ENCODE results near the gene ZBTB8A.
"Not testable (repeated sequence)": the region's sequence is repeated elsewhere in the genome, so short reads cannot be mapped to it uniquely, and the experiment has no call there.

ZBTB8A gene

DNA sequence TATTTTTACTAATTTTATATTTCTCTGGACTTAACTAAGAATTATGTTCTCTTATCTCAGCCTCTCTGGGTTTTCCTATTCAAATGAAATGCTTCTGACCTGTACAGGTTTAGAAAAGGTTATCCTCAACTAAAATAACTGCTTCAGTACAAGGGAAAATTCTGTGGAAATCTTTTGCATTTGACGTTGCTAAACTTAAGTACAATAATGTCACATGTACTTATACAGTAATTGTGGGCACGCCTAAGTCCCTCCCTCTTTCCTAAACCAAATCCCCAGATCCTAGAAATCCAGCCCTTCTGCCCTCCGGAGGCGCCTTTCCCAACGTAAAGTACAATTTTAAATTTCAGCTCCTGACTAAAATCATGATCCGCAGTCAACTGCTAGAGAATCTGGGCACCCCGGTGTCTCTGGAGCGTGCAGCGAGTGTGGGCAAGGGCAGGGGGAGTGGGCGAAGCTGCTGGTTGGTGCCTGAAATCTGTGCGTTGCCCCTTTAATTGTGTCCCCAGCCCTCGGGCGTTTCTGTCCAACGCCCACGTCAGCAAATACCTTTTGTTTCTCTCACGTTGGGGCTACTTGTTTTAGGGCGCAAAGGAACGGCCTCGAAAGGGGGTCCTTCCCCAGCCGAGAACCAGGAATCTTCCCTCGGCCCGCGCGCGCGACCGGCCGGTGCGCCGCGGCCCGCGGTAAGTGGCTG is at the start of gene ZBTB8A:
TSS of gene ZBTB8A (plus strand) at position 541 of the 697 bp plus-strand sequence. CDS start 53,505 bp downstream, outside the sequence.
- peak; percentile 58 for DNase-seq

- DNase-seq = no peak
These were observed 49.3 kb upstream of the ZBTB8A start for GRCh38 chr1:32489774-32490454.

GRCh38 chr1:32491386-32491785 is 47.8 kb upstream of the ZBTB8A start:
- no peak for DNase-seq

DNA sequence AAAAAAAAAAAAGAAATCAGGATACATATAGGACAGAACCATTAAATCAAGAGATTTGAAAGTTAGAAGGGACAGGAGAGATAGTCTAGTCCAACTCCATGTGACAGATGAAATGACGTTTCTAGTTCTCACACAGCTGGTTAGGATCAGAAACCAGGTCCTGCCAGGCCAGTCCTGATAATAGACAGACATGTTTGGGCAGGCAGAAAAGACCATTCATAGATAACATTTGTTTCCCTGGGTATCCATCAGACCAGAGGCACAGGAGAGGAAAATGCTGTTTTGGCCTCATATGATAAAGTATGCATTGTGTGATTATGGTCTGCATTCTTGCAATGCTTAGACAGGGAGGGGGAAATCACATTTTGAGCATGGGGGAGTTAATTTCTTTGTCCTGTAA is 45.0 kb upstream of the ZBTB8A start:
- no peak for DNase-seq

- no peak for DNase-seq
These were observed 44.4 kb upstream of the ZBTB8A start for GRCh38 chr1:32494711-32495337.

DNA sequence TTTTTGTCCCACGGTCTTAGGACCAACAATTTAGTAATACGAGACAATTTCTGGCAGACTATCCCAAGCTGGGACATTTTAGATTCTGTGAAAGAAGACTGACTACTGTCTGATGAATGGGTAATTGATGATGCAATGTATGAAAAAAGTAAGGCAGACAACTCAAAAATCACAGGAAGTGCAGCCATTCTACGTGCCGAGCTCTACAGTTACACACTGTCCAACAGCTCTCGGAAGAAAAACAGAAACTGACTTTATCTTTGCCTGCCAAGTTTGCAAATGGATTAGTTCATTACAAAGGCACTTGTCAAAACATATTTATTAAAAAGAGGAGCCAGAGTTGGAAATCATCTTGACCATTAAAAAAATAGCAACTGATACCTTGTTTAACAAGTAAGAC is 43.1 kb upstream of the ZBTB8A start:
- no peak for DNase-seq

- DNase-seq = no peak
These were observed 40.5 kb upstream of the ZBTB8A start for GRCh38 chr1:32498751-32499150.

DNA sequence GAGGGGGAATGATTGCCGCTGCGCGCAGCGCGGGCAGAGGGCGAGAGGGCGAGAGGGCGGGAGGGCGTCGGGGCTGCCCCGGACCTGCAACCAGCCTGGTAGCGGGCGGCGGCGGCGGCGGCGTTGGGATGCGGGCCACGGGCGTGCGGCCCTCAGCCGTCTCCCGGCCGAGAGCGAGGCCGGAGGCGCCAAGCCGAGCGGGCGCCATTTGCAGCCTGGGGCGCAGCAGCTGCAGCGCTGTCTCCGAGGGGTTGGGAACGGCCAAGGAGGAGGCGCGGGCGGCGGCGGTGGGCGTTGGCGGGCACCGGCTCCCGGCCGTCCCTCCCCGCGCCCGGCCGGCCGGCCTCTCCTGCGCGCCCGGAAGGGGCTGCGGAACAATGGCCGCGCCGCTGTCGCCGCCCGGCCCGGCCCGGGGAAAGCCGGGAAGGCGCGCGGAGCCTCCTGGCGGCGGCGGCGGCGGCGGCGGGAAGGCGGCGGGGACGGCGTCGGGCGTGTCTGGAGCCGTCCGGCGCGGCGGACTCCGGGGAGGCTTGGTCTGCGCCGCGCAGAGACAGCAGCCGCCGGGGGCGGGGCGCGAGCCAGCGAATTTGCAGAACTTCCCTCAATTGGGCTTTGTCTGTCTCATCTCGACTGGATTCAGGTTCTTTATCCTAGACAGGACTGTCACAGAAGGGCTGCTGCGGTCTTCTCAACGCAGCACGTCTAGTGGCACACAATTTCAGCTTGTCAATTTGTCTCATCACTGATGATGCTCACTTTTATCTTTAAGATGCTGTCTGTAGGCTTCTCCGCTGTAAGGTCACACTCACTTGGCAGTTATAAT is 38.6 kb upstream of the ZBTB8A start:
- peak; percentile 68 for DNase-seq

DNA sequence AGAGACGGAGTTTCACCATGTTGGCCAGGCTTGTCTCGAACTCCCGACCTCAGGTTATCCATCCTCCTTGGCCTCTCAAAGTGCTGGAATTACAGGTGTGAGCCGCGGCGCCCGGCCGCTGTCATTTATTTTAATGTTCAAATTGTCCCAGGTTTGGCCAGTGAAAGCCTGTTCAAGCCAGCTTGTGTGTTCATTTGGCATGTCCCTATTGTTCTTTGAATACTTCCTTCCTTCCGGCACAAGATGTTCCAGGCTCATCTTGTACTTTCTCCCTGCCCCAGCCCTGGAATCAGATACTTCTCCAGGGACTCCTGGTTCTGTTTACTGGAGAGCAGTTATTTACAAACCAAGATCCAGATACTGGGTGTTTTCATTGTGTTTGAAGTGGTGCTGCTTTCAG is 37.4 kb upstream of the ZBTB8A start:
- DNase-seq = no peak

DNA sequence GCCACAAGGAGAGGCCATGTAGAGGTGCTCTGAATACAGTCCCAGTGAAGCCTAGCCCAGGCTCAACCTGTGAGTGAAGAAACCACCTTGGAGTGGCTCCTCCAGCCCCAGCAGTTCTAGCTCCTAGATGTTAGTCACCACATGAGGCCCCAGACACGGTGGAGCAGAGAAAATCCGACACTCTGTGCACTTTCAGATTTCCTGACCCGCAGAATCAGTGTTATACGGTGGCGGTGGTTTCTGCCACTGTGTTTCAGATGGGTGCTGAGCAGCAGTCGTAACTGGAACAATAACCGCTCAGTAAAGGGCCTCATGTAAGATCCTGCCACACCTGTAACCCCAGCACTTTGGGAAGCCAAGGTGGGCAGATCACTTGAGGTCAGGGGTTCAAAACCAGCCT is 36.1 kb upstream of the ZBTB8A start:
- no peak for DNase-seq

- DNase-seq = no peak
These were observed 32.2 kb upstream of the ZBTB8A start for GRCh38 chr1:32507021-32507420.

DNA sequence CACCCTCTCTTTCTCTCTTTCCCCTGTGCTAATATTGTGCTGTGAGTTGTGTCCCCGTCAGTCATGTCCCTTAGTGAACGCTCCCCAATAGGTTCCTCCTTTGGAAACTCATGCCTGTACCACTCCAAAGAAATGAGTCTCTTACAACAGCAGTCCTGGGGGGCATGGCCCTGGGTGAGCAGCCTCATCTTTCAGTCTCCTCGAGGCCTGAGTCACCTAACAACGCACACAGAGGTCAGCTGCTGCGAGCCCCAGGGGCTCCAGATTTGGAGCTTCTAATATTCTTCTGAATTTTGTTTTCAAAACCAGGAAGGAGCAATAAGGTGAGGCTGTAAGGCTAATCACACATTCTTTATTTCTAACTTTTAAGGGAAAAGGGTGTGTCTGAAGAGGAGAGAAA is 30.5 kb upstream of the ZBTB8A start:
- DNase-seq = no peak

- DNase-seq = no peak
These were observed 29.3 kb upstream of the ZBTB8A start for GRCh38 chr1:32509939-32510338.

DNA sequence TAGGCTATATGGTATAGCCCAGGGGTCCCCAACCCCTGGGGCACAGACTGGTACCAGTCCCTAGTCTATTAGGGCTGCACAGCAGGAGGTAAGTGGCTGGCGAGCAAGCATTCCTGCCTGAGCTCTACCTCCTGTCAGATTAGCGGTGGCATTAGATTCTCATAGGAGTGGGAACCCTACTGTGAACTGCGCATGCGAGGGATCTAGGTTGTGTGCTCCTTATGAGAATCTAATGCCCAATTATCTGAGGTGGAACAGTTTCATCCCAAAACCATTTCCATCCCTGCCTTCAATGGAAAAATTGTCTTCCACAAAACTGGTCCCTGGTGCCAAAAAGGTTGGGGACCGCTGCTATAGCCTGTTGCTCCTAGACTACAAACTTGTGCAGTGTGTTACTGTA is 22.8 kb upstream of the ZBTB8A start:
- no peak for DNase-seq

- no peak for DNase-seq
These were observed 20.3 kb upstream of the ZBTB8A start for GRCh38 chr1:32518976-32519375.

DNA sequence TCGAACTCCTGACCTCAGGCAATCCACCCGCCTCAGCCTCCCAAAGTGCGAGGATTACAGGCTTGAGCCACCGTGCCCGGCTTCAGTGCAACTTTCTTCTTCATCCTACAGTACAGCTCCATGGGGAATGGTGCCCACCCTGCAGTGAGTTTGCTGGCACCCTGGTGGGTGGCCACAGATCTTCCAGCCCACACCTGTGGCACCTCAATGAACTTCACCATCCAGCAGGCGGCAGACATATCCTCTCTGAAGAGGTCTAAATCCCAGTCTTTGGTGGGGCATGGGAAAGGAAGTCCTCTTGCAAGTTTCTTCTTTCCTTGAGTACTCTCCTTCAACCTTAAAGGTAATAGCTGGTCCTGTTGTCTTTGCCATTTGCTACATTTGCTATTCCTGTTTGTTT is 18.1 kb upstream of the ZBTB8A start:
- DNase-seq = peak; percentile 53

DNA sequence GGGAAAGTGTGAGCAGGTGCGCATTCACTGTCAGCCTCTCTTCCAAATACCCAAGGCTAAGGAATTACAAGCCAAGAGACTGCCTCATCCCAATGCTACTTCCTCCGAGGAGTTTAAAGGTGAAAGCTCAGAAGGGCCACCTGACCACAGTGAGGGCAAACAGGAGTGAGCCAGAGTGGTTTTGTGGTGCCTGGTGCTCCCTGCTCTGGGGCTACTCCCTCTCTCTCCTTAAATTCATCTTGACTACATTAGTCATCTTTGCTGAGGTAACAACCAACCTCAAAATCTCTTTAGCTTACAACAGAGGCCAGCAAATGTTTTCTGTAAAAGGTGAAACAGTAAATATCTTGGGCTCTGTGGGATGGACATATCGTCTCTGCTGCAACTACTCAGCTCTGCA is 14.2 kb upstream of the ZBTB8A start:
- DNase-seq = no peak

DNA sequence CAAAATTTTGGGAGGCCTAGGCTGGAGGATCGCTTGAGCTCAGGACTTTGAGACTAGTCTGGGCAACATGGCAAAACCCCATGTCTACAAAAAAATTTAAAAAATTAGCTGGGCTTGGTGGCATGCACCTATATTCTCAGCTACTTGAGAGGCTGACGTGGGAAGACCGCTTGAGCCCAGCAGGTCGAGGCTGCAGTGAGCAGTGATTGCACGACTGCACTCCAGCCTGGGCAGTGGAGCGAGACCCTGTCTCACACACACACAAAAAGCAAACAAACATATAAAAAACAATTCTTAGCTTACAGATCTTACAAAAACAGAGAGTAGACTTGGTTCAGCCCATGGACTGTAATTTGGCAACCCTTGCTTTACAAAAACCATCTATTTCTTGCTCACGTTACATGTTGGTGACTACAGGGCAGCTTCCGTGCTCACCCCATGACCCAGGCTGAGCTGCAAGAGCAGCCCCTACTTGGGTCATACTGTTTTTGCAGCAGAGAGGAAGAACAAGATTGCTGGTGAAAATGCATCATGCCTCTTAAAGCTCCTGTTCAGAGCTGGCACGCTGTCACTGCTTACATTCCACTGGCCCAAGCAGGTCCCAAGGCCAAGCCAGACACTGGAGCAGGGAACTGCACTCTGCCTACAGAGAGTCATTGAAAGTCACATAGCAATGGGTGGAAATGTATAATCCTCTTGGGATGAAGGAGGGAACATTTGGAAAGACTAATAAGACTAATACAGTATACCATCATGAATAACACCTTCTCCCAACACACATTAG is 13.4 kb upstream of the ZBTB8A start:
- no peak for DNase-seq

DNA sequence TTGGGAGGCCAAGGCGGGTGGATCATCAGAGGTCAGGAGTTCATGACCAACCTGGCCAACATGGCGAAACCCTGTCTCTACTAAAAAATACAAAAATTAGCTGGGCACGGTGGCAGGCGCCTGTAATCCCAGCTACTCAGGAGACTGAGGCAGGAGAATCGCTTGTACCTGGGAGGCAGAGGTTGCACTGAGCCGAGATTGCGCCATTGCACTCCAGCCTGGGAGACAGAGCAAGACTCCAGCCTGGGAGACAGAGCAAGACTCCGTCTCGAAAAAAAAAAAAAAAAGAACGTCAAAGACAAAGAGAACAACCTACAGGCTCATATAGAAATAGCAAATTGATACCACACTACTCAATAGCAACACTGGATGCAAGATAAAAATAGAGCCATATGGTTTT is 10.7 kb upstream of the ZBTB8A start:
- DNase-seq = not testable (repeated sequence)

DNA sequence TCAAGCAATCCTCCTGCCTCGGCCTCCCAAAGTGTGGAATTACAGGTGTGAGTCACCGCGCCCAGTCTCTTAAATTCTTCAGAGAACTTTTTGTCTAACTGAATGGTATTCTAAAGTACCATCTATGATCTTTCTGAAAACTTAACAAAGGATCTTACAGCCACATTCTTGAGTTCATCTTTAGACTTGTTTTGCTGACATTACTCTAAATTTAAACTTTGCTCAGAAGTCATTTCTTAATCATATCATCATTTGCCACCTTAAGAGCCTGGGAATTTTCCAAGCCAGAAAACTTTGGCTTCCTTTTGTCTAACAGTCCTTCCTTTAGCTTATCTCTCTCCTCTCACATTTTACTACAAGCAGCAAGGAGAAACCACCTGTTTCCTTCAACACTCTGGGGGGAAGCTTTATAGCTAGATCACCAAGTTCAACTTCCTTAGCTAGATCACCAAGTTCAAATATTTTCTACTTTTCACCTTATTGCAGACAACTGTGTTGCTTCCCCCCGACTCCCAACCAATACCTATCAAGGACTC is 5.4 kb upstream of the ZBTB8A start:
- DNase-seq = no peak

DNA sequence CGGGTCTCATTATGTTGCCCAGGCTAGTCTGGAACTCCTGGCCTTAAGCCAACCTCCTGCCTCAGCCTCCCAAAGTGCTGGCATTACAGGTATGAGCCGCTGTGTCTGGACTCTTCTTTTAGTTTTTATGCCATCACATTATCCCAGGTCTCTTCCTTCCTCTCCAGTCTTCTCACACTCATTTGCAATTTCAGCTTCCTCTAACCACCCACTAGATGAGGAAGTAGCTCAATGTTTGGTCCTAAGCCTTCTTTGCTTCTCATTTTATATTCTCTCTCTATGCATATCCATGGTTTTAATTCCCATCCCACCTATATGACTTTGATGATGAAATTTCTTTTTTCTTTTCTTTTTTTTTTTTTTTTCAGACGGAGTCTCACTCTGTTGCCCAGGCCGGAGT is 3.1 kb upstream of the ZBTB8A start:
- DNase-seq = no peak

DNA sequence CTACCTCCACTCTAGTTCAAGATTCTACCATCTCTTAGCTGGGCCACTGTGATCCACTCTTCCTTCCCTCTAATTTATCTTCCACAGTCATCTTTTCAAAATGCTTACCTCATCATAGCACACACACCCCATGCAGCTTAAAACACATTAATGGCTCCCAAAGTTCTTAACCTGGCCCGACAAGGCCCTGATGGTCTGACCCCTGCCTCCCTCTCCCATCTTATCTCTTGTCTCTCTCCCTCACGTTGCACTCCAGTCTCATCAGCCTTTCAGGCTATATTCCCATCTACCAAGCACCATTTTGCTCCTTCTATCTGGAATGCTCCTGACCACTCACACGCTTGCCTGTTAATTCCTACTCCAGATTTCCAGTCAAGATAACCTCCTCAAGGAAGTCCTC is 2.5 kb upstream of the ZBTB8A start:
- DNase-seq = no peak
